ENCODE measurements around the gene AGAP3.

AGAP3 gene

GRCh38 chr7:151088856-151089699, 2.8 kb downstream of the AGAP3 start:
- H2BK120ac ChIP-seq (ENCODE audit: insufficient read depth, low read length, poor library complexity) = no peak overlapping the region
- H3K4me3 ChIP-seq (ENCODE audit: low read depth, low read length) = no peak overlapping the region
- peaks cover 35 to 44% of the 10 kb centered on the region in 2 experiments for H3K4me1 ChIP-seq (ENCODE audit: control insufficient read depth in 1 of 2, insufficient read depth in 2 of 2, low read length in 2 of 2)
- peak overlapping the region; percentile 29 for H4K91ac ChIP-seq (ENCODE audit: low read depth, low read length)
- H3K27ac ChIP-seq (ENCODE audit: low read depth, low read length) = peak overlapping the region; percentile 54
- H4K8ac ChIP-seq (ENCODE audit: low read depth, low read length) = peak overlapping the region; percentile 6
- DNase-seq = peak in 1 of 2 donors; percentile 44
- H2AFZ ChIP-seq (ENCODE audit: insufficient read depth, low read length, poor library complexity) = no peak overlapping the region
- no peaks in the 10 kb centered on the region for H3K27me3 ChIP-seq (ENCODE audit: insufficient read depth, low read length)
- WGBS (ENCODE audit: extremely low coverage, insufficient coverage, insufficient read length) = no CpG with 5 or more reads among the region's 30 CpGs
- no peak overlapping the region for H3K9ac ChIP-seq (ENCODE audit: low read length)
- H3K9me3 ChIP-seq (ENCODE audit: insufficient read depth, low read depth, low read length) = no peaks in the 10 kb centered on the region
- peak overlapping the region; percentile 13 for H4K12ac ChIP-seq (ENCODE audit: low read depth, low read length)
- no peak overlapping the region for H3K23ac ChIP-seq (ENCODE audit: low read length)
- H3K18ac ChIP-seq (ENCODE audit: low read length) = peak overlapping the region; percentile 47
- peak overlapping the region; percentile 23 for H2BK12ac ChIP-seq (ENCODE audit: low read length)
- H3K79me1 ChIP-seq (ENCODE audit: low read length) = peaks cover 25% of the 10 kb centered on the region
- peak overlapping the region; percentile 18 for H3K4ac ChIP-seq (ENCODE audit: low read depth, low read length)
- peak overlapping the region; percentile 21 for H3K4me2 ChIP-seq (ENCODE audit: low read length)
- peak overlapping the region; percentile 21 for H2AK5ac ChIP-seq (ENCODE audit: low read length)
- H2BK5ac ChIP-seq (ENCODE audit: low read depth, low read length, poor library complexity) = no peak overlapping the region
- peaks cover 27% of the 10 kb centered on the region for H3K79me2 ChIP-seq (ENCODE audit: control insufficient read depth, insufficient read depth, low read length, poor library complexity)
- H3K36me3 ChIP-seq (ENCODE audit: control insufficient read depth in 1 of 2, insufficient read depth in 2 of 2, low read length in 2 of 2) = peaks cover 5 to 6% of the 10 kb centered on the region in 2 experiments
- H3K14ac ChIP-seq (ENCODE audit: low read length) = peak overlapping the region; percentile 20

GRCh38 chr7:151089893-151090730, 3.8 kb downstream of the AGAP3 start:
- no peak for DNase-seq
- Histone ChIP-seq H3K9ac (ENCODE audit: low read length) (no peak overlapping the region), H4K8ac (ENCODE audit: low read depth, low read length) (peak overlapping the region; percentile 6), H3K18ac (ENCODE audit: low read length) (peak overlapping the region; percentile 47), H2BK5ac (ENCODE audit: low read depth, low read length, poor library complexity) (no peak overlapping the region), H3K79me2 (ENCODE audit: control insufficient read depth, insufficient read depth, low read length, poor library complexity) (peaks cover 27% of the 10 kb centered on the region), H2AK5ac (ENCODE audit: low read length) (no peak overlapping the region), H3K36me3 (ENCODE audit: control insufficient read depth in 1 of 2, insufficient read depth in 2 of 2, low read length in 2 of 2) (peaks cover 5 to 7% of the 10 kb centered on the region in 2 experiments), H3K14ac (ENCODE audit: low read length) (peak overlapping the region; percentile 11), H4K12ac (ENCODE audit: low read depth, low read length) (no peak overlapping the region), H3K27ac (ENCODE audit: low read depth, low read length) (peak overlapping the region; percentile 54), H3K27me3 (ENCODE audit: insufficient read depth, low read length) (no peaks in the 10 kb centered on the region), H3K79me1 (ENCODE audit: low read length) (peaks cover 25% of the 10 kb centered on the region), H3K4me2 (ENCODE audit: low read length) (peak overlapping the region; percentile 23), H3K23ac (ENCODE audit: low read length) (no peak overlapping the region), H3K4ac (ENCODE audit: low read depth, low read length) (peak overlapping the region; percentile 80), H2AFZ (ENCODE audit: insufficient read depth, low read length, poor library complexity) (no peak overlapping the region), H3K4me3 (ENCODE audit: low read depth, low read length) (no peak overlapping the region), H2BK12ac (ENCODE audit: low read length) (no peak overlapping the region), H4K91ac (ENCODE audit: low read depth, low read length) (peak overlapping the region; percentile 29), H3K4me1 (ENCODE audit: control insufficient read depth in 1 of 2, insufficient read depth in 2 of 2, low read length in 2 of 2) (peaks cover 35 to 44% of the 10 kb centered on the region in 2 experiments), H2BK120ac (ENCODE audit: insufficient read depth, low read length, poor library complexity) (no peak overlapping the region), H3K9me3 (ENCODE audit: insufficient read depth, low read depth, low read length) (no peaks in the 10 kb centered on the region)
- no CpG with 5 or more reads among the region's 22 CpGs for WGBS (ENCODE audit: extremely low coverage, insufficient coverage, insufficient read length)

GRCh38 chr7:151091003-151091402, 4.7 kb downstream of the AGAP3 start:
- no peak overlapping the region for H2BK12ac ChIP-seq (ENCODE audit: low read length)
- H3K27me3 ChIP-seq (ENCODE audit: insufficient read depth, low read length) = no peaks in the 10 kb centered on the region
- H3K9ac ChIP-seq (ENCODE audit: low read length) = no peak overlapping the region
- H2AK5ac ChIP-seq (ENCODE audit: low read length) = no peak overlapping the region
- H3K4me1 ChIP-seq (ENCODE audit: control insufficient read depth in 1 of 2, insufficient read depth in 2 of 2, low read length in 2 of 2) = peaks cover 27 to 36% of the 10 kb centered on the region in 2 experiments
- no peak overlapping the region for H3K27ac ChIP-seq (ENCODE audit: low read depth, low read length)
- no peaks in the 10 kb centered on the region for H3K9me3 ChIP-seq (ENCODE audit: insufficient read depth, low read depth, low read length)
- H2BK5ac ChIP-seq (ENCODE audit: low read depth, low read length, poor library complexity) = no peak overlapping the region
- no peak overlapping the region for H4K8ac ChIP-seq (ENCODE audit: low read depth, low read length)
- peak overlapping the region; percentile 37 for H3K4ac ChIP-seq (ENCODE audit: low read depth, low read length)
- peaks cover 25% of the 10 kb centered on the region for H3K79me2 ChIP-seq (ENCODE audit: control insufficient read depth, insufficient read depth, low read length, poor library complexity)
- H4K12ac ChIP-seq (ENCODE audit: low read depth, low read length) = no peak overlapping the region
- H2BK120ac ChIP-seq (ENCODE audit: insufficient read depth, low read length, poor library complexity) = no peak overlapping the region
- H3K23ac ChIP-seq (ENCODE audit: low read length) = no peak overlapping the region
- H3K79me1 ChIP-seq (ENCODE audit: low read length) = peaks cover 17% of the 10 kb centered on the region
- no peak overlapping the region for H4K91ac ChIP-seq (ENCODE audit: low read depth, low read length)
- H2AFZ ChIP-seq (ENCODE audit: insufficient read depth, low read length, poor library complexity) = no peak overlapping the region
- H3K14ac ChIP-seq (ENCODE audit: low read length) = no peak overlapping the region
- DNase-seq = no peak
- no peak overlapping the region for H3K4me2 ChIP-seq (ENCODE audit: low read length)
- no peak overlapping the region for H3K4me3 ChIP-seq (ENCODE audit: low read depth, low read length)
- H3K36me3 ChIP-seq (ENCODE audit: control insufficient read depth in 1 of 2, insufficient read depth in 2 of 2, low read length in 2 of 2) = peaks cover 5 to 7% of the 10 kb centered on the region in 2 experiments
- no CpG with 5 or more reads among the region's 7 CpGs for WGBS (ENCODE audit: extremely low coverage, insufficient coverage, insufficient read length)
- no peak overlapping the region for H3K18ac ChIP-seq (ENCODE audit: low read length)

- Histone ChIP-seq H3K18ac (ENCODE audit: low read length) (peak overlapping the region; percentile 3), H2AK5ac (ENCODE audit: low read length) (no peak overlapping the region), H2BK5ac (ENCODE audit: low read depth, low read length, poor library complexity) (no peak overlapping the region), H3K79me1 (ENCODE audit: low read length) (peaks cover 16% of the 10 kb centered on the region), H3K79me2 (ENCODE audit: control insufficient read depth, insufficient read depth, low read length, poor library complexity) (peaks cover 27% of the 10 kb centered on the region), H3K27me3 (ENCODE audit: insufficient read depth, low read length) (no peaks in the 10 kb centered on the region), H3K4me1 (ENCODE audit: control insufficient read depth in 1 of 2, insufficient read depth in 2 of 2, low read length in 2 of 2) (peaks cover 27 to 36% of the 10 kb centered on the region in 2 experiments), H2BK120ac (ENCODE audit: insufficient read depth, low read length, poor library complexity) (no peak overlapping the region), H3K9me3 (ENCODE audit: insufficient read depth, low read depth, low read length) (no peaks in the 10 kb centered on the region), H3K4me2 (ENCODE audit: low read length) (no peak overlapping the region), H4K8ac (ENCODE audit: low read depth, low read length) (no peak overlapping the region), H3K23ac (ENCODE audit: low read length) (no peak overlapping the region), H3K4me3 (ENCODE audit: low read depth, low read length) (no peak overlapping the region), H3K4ac (ENCODE audit: low read depth, low read length) (peak overlapping the region; percentile 37), H3K14ac (ENCODE audit: low read length) (no peak overlapping the region), H4K91ac (ENCODE audit: low read depth, low read length) (no peak overlapping the region), H4K12ac (ENCODE audit: low read depth, low read length) (no peak overlapping the region), H3K27ac (ENCODE audit: low read depth, low read length) (no peak overlapping the region), H3K9ac (ENCODE audit: low read length) (no peak overlapping the region), H3K36me3 (ENCODE audit: control insufficient read depth in 1 of 2, insufficient read depth in 2 of 2, low read length in 2 of 2) (peaks cover 5 to 7% of the 10 kb centered on the region in 2 experiments), H2AFZ (ENCODE audit: insufficient read depth, low read length, poor library complexity) (no peak overlapping the region), H2BK12ac (ENCODE audit: low read length) (no peak overlapping the region)
- peak in 1 of 2 donors; percentile 43 for DNase-seq
- no CpG with 5 or more reads among the region's 6 CpGs for WGBS (ENCODE audit: extremely low coverage, insufficient coverage, insufficient read length)
Measured at GRCh38 chr7:151091431-151091830, 5.2 kb downstream of the AGAP3 start.

All from trophoblast cell (in vitro differentiated cells and primary cell).